K562 (cell line): ENCODE results near the gene RXRA. TPM values are rescaled to one million over a fixed set of nuclear protein-coding genes. Genes with fewer than 3 reads are reported as not detected.
A peak's percentile ranks its signal among the peaks of the same experiment; 100 is the strongest.

ENCODE experiments used
- ARID2 ChIP-seq: fragments of 450-650 bp; IDR thresholded peaks from 2 replicates; pipeline ENCODE4 v1.6.1; 2017; ENCODE audit warnings: antibody characterized with exemption, mild to moderate bottlenecking
- BHLHE40 ChIP-seq: IDR thresholded peaks from 2 replicates; pipeline ENCODE4 v1.6.1; 2011; ENCODE audit warnings: low read length, improper control_type of control experiment
- DMBX1 ChIP-seq: fragments of 250-450 bp; sonication (Bioruptor Pico); IDR thresholded peaks from 2 replicates; pipeline ENCODE4 v1.8.0; 2022; ENCODE audit warnings: inconsistent platforms, mild to moderate bottlenecking, moderate library complexity, borderline replicate concordance
- ETV6 ChIP-seq, 3 experiments: fragments of 150-350 bp in 1 of 3; sonication (generic) in 1 of 3; formaldehyde crosslinking in 1 of 3; IDR thresholded peaks; 2 replicates each; pipeline versions ENCODE4 v1.6.1 to v1.8.0; 2014 to 2022; ENCODE audit warnings: borderline replicate concordance in 2 of 3, low read depth in 2 of 3, antibody characterized with exemption in 1 of 3, low read length in 1 of 3, mild to moderate bottlenecking in 1 of 3, missing genetic modification reagents in 1 of 3
- MYNN ChIP-seq, 2 experiments: sonication (generic); formaldehyde crosslinking in 1 of 2; IDR thresholded peaks; 2 replicates each; pipeline versions ENCODE4 v1.5.0 to v1.6.1; 2016 to 2020; ENCODE audit warnings: antibody characterized with exemption in 1 of 2, missing genetic modification reagents in 1 of 2
- SIX5 ChIP-seq, 2 experiments: IDR thresholded peaks; 2 replicates each; pipeline ENCODE4 v1.6.1; 2011; ENCODE audit warnings: low read length in 2 of 2, borderline replicate concordance in 1 of 2, low read depth in 1 of 2, mild to moderate bottlenecking in 1 of 2, moderate library complexity in 1 of 2; ENCODE audit not compliant: insufficient read depth in 1 of 2
- SNIP1 ChIP-seq: fragments of 450-650 bp; IDR thresholded peaks from 2 replicates; pipeline ENCODE4 v1.7.1; 2017; ENCODE audit warnings: low read depth, mild to moderate bottlenecking
- U2AF2 ChIP-seq: fragments of 200-400 bp; formaldehyde crosslinking; optimal IDR thresholded peaks from 2 replicates; pipeline ENCODE3; 2017; ENCODE audit warnings: low read depth, mild to moderate bottlenecking, low read length
- ZNF165 ChIP-seq: fragments of 250-450 bp; sonication (Bioruptor Pico); IDR thresholded peaks from 2 replicates; pipeline ENCODE4 v1.4.0; 2020; ENCODE audit warnings: borderline replicate concordance
- ZNF217 ChIP-seq: sonication (generic); formaldehyde crosslinking; IDR thresholded peaks from 2 replicates; pipeline ENCODE4 v1.8.0; 2022; ENCODE audit warnings: mild to moderate bottlenecking, missing genetic modification reagents
- ZNF644 ChIP-seq: fragments of 200-800 bp; sonication (Bioruptor generic); IDR thresholded peaks from 2 replicates; pipeline ENCODE4 v1.6.1; 2016; ENCODE audit warnings: low read depth, missing genetic modification characterization, missing compliant biosample characterization
- polyA plus RNA-seq, 8 experiments: library from polyadenylated mRNA; depleted of rRNA in 4 of 8; stranded (reverse) in 5 of 8; unstranded in 3 of 8; fragments of >200 nt; fragmentation: Nextera tagmentation in 2 of 8; fragmentation: Illumina TruSeq in 1 of 8; extraction: Ambion mirVana in 2 of 8; extraction: Trizol in 1 of 8; gene quantifications; 2 replicates each; pipeline versions ENCODE4 v1.2.1 to v1.2.3, GENCODE V29; 2011 to 2014; ENCODE audit warnings: inconsistent platforms in 1 of 8, missing spikeins in 1 of 8
- total RNA-seq, 7 experiments: library from RNA; depleted of rRNA in 6 of 7; stranded (reverse); fragments of >200 nt in 6 of 7; fragmentation: Illumina TruSeq in 2 of 7; extraction: Trizol in 2 of 7; gene quantifications; 2 replicates each; pipeline versions ENCODE4 v1.2.1 to v1.2.3, GENCODE V29; 2011 to 2021; ENCODE audit warnings: low replicate concordance in 1 of 7
- TF ChIP-seq, protein P1 (sequence below): sonication (generic); formaldehyde crosslinking; IDR thresholded peaks from 2 replicates; pipeline ENCODE4 v1.8.0; 2023; ENCODE audit warnings: missing genetic modification reagents, mild to moderate bottlenecking, borderline replicate concordance
- TF ChIP-seq, protein P2 (sequence below): sonication (generic); formaldehyde crosslinking; IDR thresholded peaks from 2 replicates; pipeline ENCODE4 v1.8.0; 2022; ENCODE audit warnings: mild to moderate bottlenecking, missing genetic modification reagents

RXRA gene
- total and polyA plus RNA-seq, 9 of the 15 experiments (the other 6 are each of a cell fraction or from before 2014, with no cell fraction given), result 0.35 to 23.6 (median 4.6) TPM

DNA sequence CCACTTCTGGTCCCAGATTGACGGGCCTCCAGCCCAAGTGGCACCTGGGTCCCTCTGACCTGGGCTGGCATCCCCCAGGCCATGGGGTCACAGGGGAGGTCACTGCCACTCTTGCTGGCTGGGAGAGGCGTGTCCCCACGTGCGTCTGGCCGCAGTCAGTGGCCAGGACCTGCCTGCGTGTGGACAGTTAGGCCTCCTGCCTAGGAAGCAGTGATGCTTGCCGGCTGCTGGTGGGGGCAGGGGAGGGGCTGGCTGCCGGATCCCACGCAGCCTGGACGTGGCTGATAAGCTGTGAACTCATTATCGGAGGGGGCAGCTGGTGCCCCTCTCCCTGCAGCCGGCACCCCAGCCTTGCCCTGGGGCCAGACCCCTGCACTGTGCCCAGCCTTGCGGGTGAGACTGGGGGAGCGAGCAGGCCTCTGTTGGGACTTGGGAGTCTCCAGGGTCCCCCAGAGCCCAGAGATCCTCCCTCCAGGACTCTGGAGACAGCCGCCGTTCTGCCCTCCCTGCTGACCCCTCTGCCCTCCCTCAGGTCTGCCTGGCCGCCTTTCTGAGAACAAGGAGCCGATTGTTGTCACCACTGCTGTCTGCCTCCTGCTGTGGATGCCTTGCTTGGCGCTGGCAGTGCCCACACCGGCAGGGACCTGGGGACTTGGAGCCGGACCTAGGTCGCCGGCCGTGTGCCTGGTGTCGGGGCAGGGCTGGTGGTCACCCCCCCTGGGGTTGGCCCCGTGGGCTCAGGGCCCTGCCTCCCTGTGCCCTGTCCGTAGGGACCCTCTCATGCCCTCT, 12.3 kb downstream of the RXRA start (continued):
- TF ChIP-seq MYNN (IDR thresholded peaks at IDR 0.05) (peak; percentile 98), MYNN (CRISPR knock-in tag; IDR thresholded peaks at IDR 0.05) (no peak), BHLHE40 (peak; percentile 87), ZNF217 (CRISPR knock-in tag) (no peak), ETV6 (IDR thresholded peaks at IDR 0.05; ENCODE audit: borderline replicate concordance in 1 of 2, low read depth in 2 of 2, low read length in 1 of 2) (peak in 1 of 2 experiments; percentile 45; a peak in 1 of 4 replicates), ETV6 (CRISPR knock-in tag; IDR thresholded peaks at IDR 0.05; ENCODE audit: borderline replicate concordance) (no peak), SNIP1 (no peak), ZNF644 (tag) (peak; percentile 90), ZNF165 (CRISPR knock-in tag) (no peak), DMBX1 (CRISPR knock-in tag) (peak; percentile 72), SIX5 (IDR thresholded peaks at IDR 0.05; ENCODE audit: borderline replicate concordance in 1 of 2, insufficient read depth in 1 of 2, low read depth in 1 of 2, low read length in 2 of 2) (no peak), ARID2 (no peak), U2AF2 (no peak)
- TF ChIP-seq, protein P1, sequence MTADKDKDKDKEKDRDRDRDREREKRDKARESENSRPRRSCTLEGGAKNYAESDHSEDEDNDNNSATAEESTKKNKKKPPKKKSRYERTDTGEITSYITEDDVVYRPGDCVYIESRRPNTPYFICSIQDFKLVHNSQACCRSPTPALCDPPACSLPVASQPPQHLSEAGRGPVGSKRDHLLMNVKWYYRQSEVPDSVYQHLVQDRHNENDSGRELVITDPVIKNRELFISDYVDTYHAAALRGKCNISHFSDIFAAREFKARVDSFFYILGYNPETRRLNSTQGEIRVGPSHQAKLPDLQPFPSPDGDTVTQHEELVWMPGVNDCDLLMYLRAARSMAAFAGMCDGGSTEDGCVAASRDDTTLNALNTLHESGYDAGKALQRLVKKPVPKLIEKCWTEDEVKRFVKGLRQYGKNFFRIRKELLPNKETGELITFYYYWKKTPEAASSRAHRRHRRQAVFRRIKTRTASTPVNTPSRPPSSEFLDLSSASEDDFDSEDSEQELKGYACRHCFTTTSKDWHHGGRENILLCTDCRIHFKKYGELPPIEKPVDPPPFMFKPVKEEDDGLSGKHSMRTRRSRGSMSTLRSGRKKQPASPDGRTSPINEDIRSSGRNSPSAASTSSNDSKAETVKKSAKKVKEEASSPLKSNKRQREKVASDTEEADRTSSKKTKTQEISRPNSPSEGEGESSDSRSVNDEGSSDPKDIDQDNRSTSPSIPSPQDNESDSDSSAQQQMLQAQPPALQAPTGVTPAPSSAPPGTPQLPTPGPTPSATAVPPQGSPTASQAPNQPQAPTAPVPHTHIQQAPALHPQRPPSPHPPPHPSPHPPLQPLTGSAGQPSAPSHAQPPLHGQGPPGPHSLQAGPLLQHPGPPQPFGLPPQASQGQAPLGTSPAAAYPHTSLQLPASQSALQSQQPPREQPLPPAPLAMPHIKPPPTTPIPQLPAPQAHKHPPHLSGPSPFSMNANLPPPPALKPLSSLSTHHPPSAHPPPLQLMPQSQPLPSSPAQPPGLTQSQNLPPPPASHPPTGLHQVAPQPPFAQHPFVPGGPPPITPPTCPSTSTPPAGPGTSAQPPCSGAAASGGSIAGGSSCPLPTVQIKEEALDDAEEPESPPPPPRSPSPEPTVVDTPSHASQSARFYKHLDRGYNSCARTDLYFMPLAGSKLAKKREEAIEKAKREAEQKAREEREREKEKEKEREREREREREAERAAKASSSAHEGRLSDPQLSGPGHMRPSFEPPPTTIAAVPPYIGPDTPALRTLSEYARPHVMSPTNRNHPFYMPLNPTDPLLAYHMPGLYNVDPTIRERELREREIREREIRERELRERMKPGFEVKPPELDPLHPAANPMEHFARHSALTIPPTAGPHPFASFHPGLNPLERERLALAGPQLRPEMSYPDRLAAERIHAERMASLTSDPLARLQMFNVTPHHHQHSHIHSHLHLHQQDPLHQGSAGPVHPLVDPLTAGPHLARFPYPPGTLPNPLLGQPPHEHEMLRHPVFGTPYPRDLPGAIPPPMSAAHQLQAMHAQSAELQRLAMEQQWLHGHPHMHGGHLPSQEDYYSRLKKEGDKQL, result peak; percentile 78; the same call in 1 of the 2 replicates
- TF ChIP-seq, protein P2, sequence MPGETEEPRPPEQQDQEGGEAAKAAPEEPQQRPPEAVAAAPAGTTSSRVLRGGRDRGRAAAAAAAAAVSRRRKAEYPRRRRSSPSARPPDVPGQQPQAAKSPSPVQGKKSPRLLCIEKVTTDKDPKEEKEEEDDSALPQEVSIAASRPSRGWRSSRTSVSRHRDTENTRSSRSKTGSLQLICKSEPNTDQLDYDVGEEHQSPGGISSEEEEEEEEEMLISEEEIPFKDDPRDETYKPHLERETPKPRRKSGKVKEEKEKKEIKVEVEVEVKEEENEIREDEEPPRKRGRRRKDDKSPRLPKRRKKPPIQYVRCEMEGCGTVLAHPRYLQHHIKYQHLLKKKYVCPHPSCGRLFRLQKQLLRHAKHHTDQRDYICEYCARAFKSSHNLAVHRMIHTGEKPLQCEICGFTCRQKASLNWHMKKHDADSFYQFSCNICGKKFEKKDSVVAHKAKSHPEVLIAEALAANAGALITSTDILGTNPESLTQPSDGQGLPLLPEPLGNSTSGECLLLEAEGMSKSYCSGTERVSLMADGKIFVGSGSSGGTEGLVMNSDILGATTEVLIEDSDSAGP (CRISPR knock-in tag), result no peak
